GM23248 (cell line): ENCODE data around the gene FBXO10. TPM values are rescaled to one million over a fixed set of nuclear protein-coding genes. Genes with fewer than 3 reads are reported as not detected.

Experiments used
- DNase-seq: peaks from one replicate; pipeline ENCODE4 v3.0.0-alpha.2; 2015
- H2AFZ ChIP-seq: fragments of 200-600 bp; sonication (generic); 2 replicates; pipeline ENCODE4 v1.6.1; 2016; ENCODE audit warnings: antibody characterized with exemption
- H3F3A ChIP-seq: fragments of 200-600 bp; sonication (generic); 2 replicates; pipeline ENCODE4 v1.6.1; 2016; ENCODE audit warnings: mild to moderate bottlenecking, antibody characterized with exemption, mixed run types; ENCODE audit not compliant: insufficient read depth
- H3K27ac ChIP-seq: fragments of 200-600 bp; sonication (generic); 2 replicates; pipeline ENCODE4 v1.5.1; 2016; ENCODE audit warnings: mild to moderate bottlenecking
- H3K27me3 ChIP-seq: fragments of 200-600 bp; sonication (generic); replicated peaks from 2 replicates; pipeline ENCODE4 v1.6.1; 2016; ENCODE audit warnings: mild to moderate bottlenecking; ENCODE audit not compliant: insufficient read depth
- H3K36me3 ChIP-seq: fragments of 200-600 bp; sonication (generic); 2 replicates; pipeline ENCODE4 v1.6.1; 2016; ENCODE audit warnings: low read depth, mild to moderate bottlenecking
- H3K4me1 ChIP-seq: fragments of 200-600 bp; sonication (generic); 2 replicates; pipeline ENCODE4 v1.6.1; 2016; ENCODE audit warnings: mild to moderate bottlenecking; ENCODE audit not compliant: insufficient read depth
- H3K4me2 ChIP-seq: fragments of 200-600 bp; sonication (generic); one replicate; pipeline ENCODE4 v1.6.1; 2016; ENCODE audit warnings: mild to moderate bottlenecking; ENCODE audit not compliant: unreplicated experiment
- H3K4me3 ChIP-seq: fragments of 200-600 bp; sonication (generic); 2 replicates; pipeline ENCODE4 v1.5.1; 2016; ENCODE audit warnings: mild to moderate bottlenecking
- H3K79me2 ChIP-seq: fragments of 200-600 bp; sonication (generic); 2 replicates; pipeline ENCODE4 v1.6.1; 2016; ENCODE audit warnings: mild to moderate bottlenecking; ENCODE audit not compliant: insufficient read depth
- H3K9ac ChIP-seq: fragments of 200-600 bp; sonication (generic); 2 replicates; pipeline ENCODE4 v1.6.1; 2016; ENCODE audit warnings: mild to moderate bottlenecking
- H3K9me2 ChIP-seq: fragments of 200-600 bp; sonication (generic); 2 replicates; pipeline ENCODE4 v1.6.1; 2016; ENCODE audit warnings: mixed run types, mild to moderate bottlenecking, moderate library complexity; ENCODE audit not compliant: insufficient read depth
- H3K9me3 ChIP-seq: fragments of 200-600 bp; sonication (generic); one replicate; pipeline ENCODE4 v1.6.1; 2017; ENCODE audit warnings: low read depth
- H4K20me1 ChIP-seq: fragments of 200-600 bp; sonication (generic); 2 replicates; pipeline ENCODE4 v1.6.0; 2016; ENCODE audit not compliant: insufficient read depth
- EZH2 ChIP-seq: fragments of 200-600 bp; sonication (generic); IDR thresholded peaks from 2 replicates; pipeline ENCODE4 v1.6.1; 2018; ENCODE audit warnings: antibody characterized with exemption, mild to moderate bottlenecking; ENCODE audit not compliant: insufficient read depth, poor library complexity, severe bottlenecking
- EZH2phosphoT487 ChIP-seq: fragments of 200-600 bp; sonication (generic); IDR thresholded peaks from 2 replicates; pipeline ENCODE4 v1.6.1; 2018; ENCODE audit warnings: antibody characterized with exemption, moderate library complexity, mild to moderate bottlenecking, low read depth; ENCODE audit not compliant: insufficient read depth
- WGBS, 2 experiments: methylation state at CpG; one replicate each; pipeline ENCODE4 v1.1.6; 2015 to 2017; ENCODE audit warnings: low lambda C conversion rate in 2 of 2, low coverage in 1 of 2; ENCODE audit errors: missing lambda C conversion rate in 2 of 2; 5-methylcytosine and 5-hydroxymethylcytosine counted together
- in situ Hi-C: fragments of 300-500 bp; cut with MboI; formaldehyde crosslinking; loops from 2 replicates; pipeline ENCODE4 v1.15.0; 2020
- polyA plus RNA-seq: library from polyadenylated mRNA; unstranded; fragments of >200 nt; fragmentation: Nextera tagmentation; extraction: Ambion mirVana; gene quantifications from 2 replicates; pipeline ENCODE4 v1.2.1, GENCODE V29; 2016
- total RNA-seq: library from RNA; depleted of rRNA; stranded (reverse); fragments of >200 nt; shearing (Covaris generic); gene quantifications from 2 replicates; pipeline ENCODE4 v1.2.3, GENCODE V29; 2014

The FBXO10 gene
- total and polyA plus RNA-seq, 2 experiments from 2014 or later = 4.4 to 9.9 TPM

GRCh38 chr9:37559125-37559524 is 17.1 kb downstream of the FBXO10 start:
- DNase-seq = no peak
- Histone ChIP-seq H3K9me3 (no peaks in the 10 kb centered on the region), H3K36me3 (no peaks in the 10 kb centered on the region), H3K27ac (no peak overlapping the region), H3K4me2 (no peak overlapping the region), H3F3A (no peaks in the 10 kb centered on the region), H4K20me1 (no peaks in the 10 kb centered on the region), H3K4me3 (no peak overlapping the region), H3K4me1 (peaks cover 7% of the 10 kb centered on the region; the same call in 1 of the 2 replicates), H3K27me3 (no peaks in the 10 kb centered on the region), H3K9me2 (no peaks in the 10 kb centered on the region), H3K9ac (no peak overlapping the region), H3K79me2 (peaks cover 16% of the 10 kb centered on the region; the same call in 1 of the 2 replicates), H2AFZ (no peak overlapping the region)
- TF ChIP-seq EZH2phosphoT487 (no peak), EZH2 (no peak)
- WGBS, 2 experiments = 13 to 17% methylated on average over 1 of the region's 1 CpG
- in situ Hi-C loops = no loop called here

GRCh38 chr9:37555786-37556185 is 20.4 kb downstream of the FBXO10 start:
- peak overlapping the region; percentile 32 for H3K4me2 ChIP-seq
- H3K4me1 ChIP-seq = peaks cover 7% of the 10 kb centered on the region; the same call in 1 of the 2 replicates
- no peaks in the 10 kb centered on the region for H3F3A ChIP-seq
- no peaks in the 10 kb centered on the region for H3K27me3 ChIP-seq
- H3K4me3 ChIP-seq = no peak overlapping the region
- H3K36me3 ChIP-seq = no peaks in the 10 kb centered on the region
- peak; percentile 43 for DNase-seq
- H3K9me2 ChIP-seq = no peaks in the 10 kb centered on the region
- H2AFZ ChIP-seq = no peak overlapping the region
- no peak overlapping the region for H3K9ac ChIP-seq
- no peaks in the 10 kb centered on the region for H4K20me1 ChIP-seq
- no peaks in the 10 kb centered on the region for H3K9me3 ChIP-seq
- TF ChIP-seq EZH2phosphoT487 (no peak), EZH2 (no peak)
- in situ Hi-C loops = no loop called here
- H3K79me2 ChIP-seq = peaks cover 8% of the 10 kb centered on the region; the same call in 1 of the 2 replicates
- H3K27ac ChIP-seq = no peak overlapping the region

- peaks cover 7% of the 10 kb centered on the region; the same call in 1 of the 2 replicates for H3K4me1 ChIP-seq
- no peak for DNase-seq
- in situ Hi-C loops = no loop called here
- H3K4me2 ChIP-seq = no peak overlapping the region
- 98 to 100% methylated on average over 3 of the region's 3 CpGs for WGBS, 2 experiments
- H3K4me3 ChIP-seq = no peak overlapping the region
- no peaks in the 10 kb centered on the region for H3K9me2 ChIP-seq
- H3K9ac ChIP-seq = no peak overlapping the region
- no peaks in the 10 kb centered on the region for H3K36me3 ChIP-seq
- no peak overlapping the region for H3K27ac ChIP-seq
- TF ChIP-seq EZH2phosphoT487 (no peak), EZH2 (no peak)
- no peaks in the 10 kb centered on the region for H4K20me1 ChIP-seq
- H3K9me3 ChIP-seq = no peaks in the 10 kb centered on the region
- peaks cover 8% of the 10 kb centered on the region; the same call in 1 of the 2 replicates for H3K79me2 ChIP-seq
- no peak overlapping the region for H2AFZ ChIP-seq
- no peaks in the 10 kb centered on the region for H3F3A ChIP-seq
- H3K27me3 ChIP-seq = no peaks in the 10 kb centered on the region
Measured at GRCh38 chr9:37554318-37554717, 21.9 kb downstream of the FBXO10 start.

GRCh38 chr9:37551888-37552287 is 24.3 kb downstream of the FBXO10 start:
- Histone ChIP-seq H3K9me3 (no peaks in the 10 kb centered on the region), H3K9me2 (no peaks in the 10 kb centered on the region), H3K27me3 (no peaks in the 10 kb centered on the region), H3K4me1 (peaks cover 7% of the 10 kb centered on the region; the same call in 1 of the 2 replicates), H3K79me2 (no peaks in the 10 kb centered on the region), H3K4me3 (no peak overlapping the region), H2AFZ (no peak overlapping the region), H3F3A (no peaks in the 10 kb centered on the region), H3K4me2 (no peak overlapping the region), H3K27ac (no peak overlapping the region), H3K9ac (no peak overlapping the region), H4K20me1 (no peaks in the 10 kb centered on the region), H3K36me3 (no peaks in the 10 kb centered on the region)
- no peak for DNase-seq
- TF ChIP-seq EZH2 = no peak
- no peak for TF ChIP-seq EZH2phosphoT487
- 71% methylated on average over 2 of the region's 2 CpGs for WGBS, 2 experiments
- in situ Hi-C loops = no loop called here

- TF ChIP-seq EZH2phosphoT487 (no peak), EZH2 (no peak)
- Histone ChIP-seq H2AFZ (no peak overlapping the region), H3K9me2 (no peaks in the 10 kb centered on the region), H3K9me3 (no peaks in the 10 kb centered on the region), H3K4me3 (no peak overlapping the region), H3K4me2 (no peak overlapping the region), H3K9ac (no peak overlapping the region), H3K79me2 (no peaks in the 10 kb centered on the region), H3K27ac (no peak overlapping the region), H3K4me1 (peaks cover 7% of the 10 kb centered on the region; the same call in 1 of the 2 replicates), H3K36me3 (no peaks in the 10 kb centered on the region), H4K20me1 (no peaks in the 10 kb centered on the region), H3F3A (no peaks in the 10 kb centered on the region), H3K27me3 (no peaks in the 10 kb centered on the region)
- no peak for DNase-seq
- in situ Hi-C loops = no loop called here
- 92 to 96% methylated on average over 3 of the region's 3 CpGs for WGBS, 2 experiments
Measured at GRCh38 chr9:37551468-37551867, 24.7 kb downstream of the FBXO10 start.
